Measurements from ENCODE around the gene KANK3. TPM values are rescaled to one million over a fixed set of nuclear protein-coding genes. Genes with fewer than 3 reads are reported as not detected.

The KANK3 gene
- total and polyA plus RNA-seq, 9 of the 15 experiments (the other 6 are each of a cell fraction or from before 2014, with no cell fraction given), result 0.03 to 0.40 (median 0.08) TPM; not detected in 6

DNA sequence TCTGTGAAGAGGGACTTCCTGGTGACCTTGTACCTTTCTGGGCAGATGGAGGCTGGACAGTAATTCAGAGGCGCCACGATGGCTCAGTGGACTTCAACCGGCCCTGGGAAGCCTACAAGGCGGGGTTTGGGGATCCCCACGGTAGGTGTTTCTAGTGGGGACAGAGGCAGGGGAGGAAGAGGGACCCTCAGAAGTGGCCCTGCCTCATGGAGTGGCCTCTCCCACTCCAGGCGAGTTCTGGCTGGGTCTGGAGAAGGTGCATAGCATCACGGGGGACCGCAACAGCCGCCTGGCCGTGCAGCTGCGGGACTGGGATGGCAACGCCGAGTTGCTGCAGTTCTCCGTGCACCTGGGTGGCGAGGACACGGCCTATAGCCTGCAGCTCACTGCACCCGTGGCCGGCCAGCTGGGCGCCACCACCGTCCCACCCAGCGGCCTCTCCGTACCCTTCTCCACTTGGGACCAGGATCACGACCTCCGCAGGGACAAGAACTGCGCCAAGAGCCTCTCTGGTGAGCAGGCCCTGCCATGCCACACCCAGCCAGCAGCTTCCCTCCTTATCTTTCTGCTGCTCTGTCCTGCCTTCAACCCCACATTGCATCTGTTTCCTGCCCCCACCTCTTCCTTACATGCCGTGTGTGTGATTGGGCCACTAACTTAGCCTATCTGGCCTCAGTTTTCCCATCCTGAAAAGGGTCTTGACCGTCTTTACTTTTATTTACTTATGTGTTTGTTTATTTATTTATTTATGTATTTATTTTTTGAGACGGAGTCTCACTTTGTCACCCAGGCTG is 28.1 kb upstream of the KANK3 start (continued):
- TF ChIP-seq, protein P1, sequence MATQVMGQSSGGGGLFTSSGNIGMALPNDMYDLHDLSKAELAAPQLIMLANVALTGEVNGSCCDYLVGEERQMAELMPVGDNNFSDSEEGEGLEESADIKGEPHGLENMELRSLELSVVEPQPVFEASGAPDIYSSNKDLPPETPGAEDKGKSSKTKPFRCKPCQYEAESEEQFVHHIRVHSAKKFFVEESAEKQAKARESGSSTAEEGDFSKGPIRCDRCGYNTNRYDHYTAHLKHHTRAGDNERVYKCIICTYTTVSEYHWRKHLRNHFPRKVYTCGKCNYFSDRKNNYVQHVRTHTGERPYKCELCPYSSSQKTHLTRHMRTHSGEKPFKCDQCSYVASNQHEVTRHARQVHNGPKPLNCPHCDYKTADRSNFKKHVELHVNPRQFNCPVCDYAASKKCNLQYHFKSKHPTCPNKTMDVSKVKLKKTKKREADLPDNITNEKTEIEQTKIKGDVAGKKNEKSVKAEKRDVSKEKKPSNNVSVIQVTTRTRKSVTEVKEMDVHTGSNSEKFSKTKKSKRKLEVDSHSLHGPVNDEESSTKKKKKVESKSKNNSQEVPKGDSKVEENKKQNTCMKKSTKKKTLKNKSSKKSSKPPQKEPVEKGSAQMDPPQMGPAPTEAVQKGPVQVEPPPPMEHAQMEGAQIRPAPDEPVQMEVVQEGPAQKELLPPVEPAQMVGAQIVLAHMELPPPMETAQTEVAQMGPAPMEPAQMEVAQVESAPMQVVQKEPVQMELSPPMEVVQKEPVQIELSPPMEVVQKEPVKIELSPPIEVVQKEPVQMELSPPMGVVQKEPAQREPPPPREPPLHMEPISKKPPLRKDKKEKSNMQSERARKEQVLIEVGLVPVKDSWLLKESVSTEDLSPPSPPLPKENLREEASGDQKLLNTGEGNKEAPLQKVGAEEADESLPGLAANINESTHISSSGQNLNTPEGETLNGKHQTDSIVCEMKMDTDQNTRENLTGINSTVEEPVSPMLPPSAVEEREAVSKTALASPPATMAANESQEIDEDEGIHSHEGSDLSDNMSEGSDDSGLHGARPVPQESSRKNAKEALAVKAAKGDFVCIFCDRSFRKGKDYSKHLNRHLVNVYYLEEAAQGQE (IDR thresholded peaks at IDR 0.05; ENCODE audit: borderline replicate concordance), result no peak
- TF ChIP-seq, protein P1 (CRISPR knock-in tag; IDR thresholded peaks at IDR 0.05; ENCODE audit: low read depth), result 0 out of 2 replicates have a peak, but pooled peaks have one; percentile 39
- peak; percentile 21 to 68; a peak in 2 of 4 replicates for TF ChIP-seq TRIM24 (IDR thresholded peaks at IDR 0.05)
- peak; percentile 45 for TF ChIP-seq POLR2B (IDR thresholded peaks at IDR 0.05; ENCODE audit: low read depth, partially characterized antibody)
- TF ChIP-seq, protein P2, sequence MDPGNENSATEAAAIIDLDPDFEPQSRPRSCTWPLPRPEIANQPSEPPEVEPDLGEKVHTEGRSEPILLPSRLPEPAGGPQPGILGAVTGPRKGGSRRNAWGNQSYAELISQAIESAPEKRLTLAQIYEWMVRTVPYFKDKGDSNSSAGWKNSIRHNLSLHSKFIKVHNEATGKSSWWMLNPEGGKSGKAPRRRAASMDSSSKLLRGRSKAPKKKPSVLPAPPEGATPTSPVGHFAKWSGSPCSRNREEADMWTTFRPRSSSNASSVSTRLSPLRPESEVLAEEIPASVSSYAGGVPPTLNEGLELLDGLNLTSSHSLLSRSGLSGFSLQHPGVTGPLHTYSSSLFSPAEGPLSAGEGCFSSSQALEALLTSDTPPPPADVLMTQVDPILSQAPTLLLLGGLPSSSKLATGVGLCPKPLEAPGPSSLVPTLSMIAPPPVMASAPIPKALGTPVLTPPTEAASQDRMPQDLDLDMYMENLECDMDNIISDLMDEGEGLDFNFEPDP (CRISPR knock-in tag; IDR thresholded peaks at IDR 0.05), result no peak
- no peak for TF ChIP-seq ZNF583 (CRISPR knock-in tag; IDR thresholded peaks at IDR 0.05)
- TF ChIP-seq THRAP3 (IDR thresholded peaks at IDR 0.05; ENCODE audit: borderline replicate concordance), result no peak
- peak; percentile 35; the same call in 1 of the 2 replicates for TF ChIP-seq SAFB (IDR thresholded peaks at IDR 0.05; ENCODE audit: borderline replicate concordance, low read depth, low read length)
- no peak for TF ChIP-seq BRF1 (IDR thresholded peaks at IDR 0.05; ENCODE audit: borderline replicate concordance, extremely low read depth, insufficient read length)
- no peak for TF ChIP-seq RBM17 (IDR thresholded peaks at IDR 0.05; ENCODE audit: borderline replicate concordance, low read depth, low read length)
- TF ChIP-seq TFAM (CRISPR knock-in tag; conservative IDR thresholded peaks at IDR 0.05), result no peak
- peak; percentile 65 for TF ChIP-seq TEAD4 (IDR thresholded peaks at IDR 0.05; ENCODE audit: low read length)
- no peak for TF ChIP-seq TEAD4 (CRISPR knock-in tag; IDR thresholded peaks at IDR 0.05; ENCODE audit: borderline replicate concordance)
- no peak for TF ChIP-seq SRF (CRISPR knock-in tag; IDR thresholded peaks at IDR 0.05)
- TF ChIP-seq SP2 (IDR thresholded peaks at IDR 0.05; ENCODE audit: extremely low read depth, low read depth, low read length, poor library complexity, severe bottlenecking), result no peak
- peak; percentile 58; the same call in 1 of the 2 replicates for TF ChIP-seq NBN (IDR thresholded peaks at IDR 0.05; ENCODE audit: low read depth)
- TF ChIP-seq SLC30A9 (CRISPR knock-in tag; IDR thresholded peaks at IDR 0.05), result no peak
- TF ChIP-seq RBM22 (IDR thresholded peaks at IDR 0.05; ENCODE audit: low read depth, low read length, poor library complexity, severe bottlenecking), result no peak
- peak; percentile 65; the same call in 1 of the 2 replicates for TF ChIP-seq NR1H2 (CRISPR knock-in tag; IDR thresholded peaks at IDR 0.05)

All from K562 (cell line).